Esophagus squamous epithelium (tissue), 4 donors: ENCODE measurements around the gene DOCK8.
A peak's percentile ranks its signal among the peaks of the same experiment; 100 is the strongest.

Experiments
- CTCF ChIP-seq, 6 experiments: fragments of 450-650 bp in 4 of 6; fragments of 200-600 bp in 2 of 6; sonication (generic) in 2 of 6; IDR thresholded peaks; one replicate each; pipeline ENCODE4 v1.5.1; 2016 to 2019; ENCODE audit warnings: antibody characterized with exemption in 6 of 6, mild to moderate bottlenecking in 4 of 6, moderate library complexity in 4 of 6
- POLR2A ChIP-seq, 4 donors: fragments of 450-650 bp; IDR thresholded peaks; one replicate each; pipeline ENCODE4 v1.6.1; 2017; ENCODE audit warnings: antibody characterized with exemption in 4 of 4, mild to moderate bottlenecking in 4 of 4, moderate library complexity in 3 of 4

GRCh38 chr9:306907-307306 is 92.2 kb downstream of the DOCK8 start:
- TF ChIP-seq CTCF (IDR thresholded peaks at IDR 0.05): peak in 4 of 6 experiments; percentile 20 to 54 (median 34)
- TF ChIP-seq POLR2A (IDR thresholded peaks at IDR 0.05): no peak
